Central memory CD8-positive, alpha-beta T cell (primary cell): ENCODE data around the gene TNRC6C.
"Not testable (repeated sequence)": the region's sequence is repeated elsewhere in the genome, so short reads cannot be mapped to it uniquely, and the experiment has no call there.

Experiments
- ATAC-seq: fragments of 150-1000 bp; cut with Tn5 transposase; replicated peaks from 2 replicates; pipeline ENCODE4 v1.10.0; 2022; ENCODE audit warnings: mild to moderate bottlenecking, moderate FRiP score, moderate number of reproducible peaks; ENCODE audit not compliant: poor library complexity, severe bottlenecking; ENCODE audit errors: extremely low read depth
- DNase-seq, 2 donors: peaks; one replicate each; pipeline ENCODE4 v3.0.0; 2021; ENCODE audit warnings: low spot score in 2 of 2
- H3K27ac Mint-ChIP-seq: one replicate; pipeline ENCODE4 v1.8.0; 2022; ENCODE audit warnings: low read depth, mild to moderate bottlenecking, moderate library complexity, mixed read lengths
- H3K27me3 Mint-ChIP-seq: one replicate; pipeline ENCODE4 v1.8.0; 2022; ENCODE audit warnings: mixed read lengths
- H3K36me3 Mint-ChIP-seq: one replicate; pipeline ENCODE4 v1.8.0; 2022; ENCODE audit warnings: mild to moderate bottlenecking, moderate library complexity, mixed read lengths; ENCODE audit not compliant: insufficient read depth
- H3K4me1 Mint-ChIP-seq: one replicate; pipeline ENCODE4 v1.8.0; 2022; ENCODE audit warnings: mixed read lengths
- H3K4me3 Mint-ChIP-seq: one replicate; pipeline ENCODE4 v1.8.0; 2022; ENCODE audit warnings: mild to moderate bottlenecking, moderate library complexity, mixed read lengths
- H3K9me3 Mint-ChIP-seq: one replicate; pipeline ENCODE4 v1.8.0; 2022; ENCODE audit warnings: mixed read lengths

The TNRC6C gene

DNA sequence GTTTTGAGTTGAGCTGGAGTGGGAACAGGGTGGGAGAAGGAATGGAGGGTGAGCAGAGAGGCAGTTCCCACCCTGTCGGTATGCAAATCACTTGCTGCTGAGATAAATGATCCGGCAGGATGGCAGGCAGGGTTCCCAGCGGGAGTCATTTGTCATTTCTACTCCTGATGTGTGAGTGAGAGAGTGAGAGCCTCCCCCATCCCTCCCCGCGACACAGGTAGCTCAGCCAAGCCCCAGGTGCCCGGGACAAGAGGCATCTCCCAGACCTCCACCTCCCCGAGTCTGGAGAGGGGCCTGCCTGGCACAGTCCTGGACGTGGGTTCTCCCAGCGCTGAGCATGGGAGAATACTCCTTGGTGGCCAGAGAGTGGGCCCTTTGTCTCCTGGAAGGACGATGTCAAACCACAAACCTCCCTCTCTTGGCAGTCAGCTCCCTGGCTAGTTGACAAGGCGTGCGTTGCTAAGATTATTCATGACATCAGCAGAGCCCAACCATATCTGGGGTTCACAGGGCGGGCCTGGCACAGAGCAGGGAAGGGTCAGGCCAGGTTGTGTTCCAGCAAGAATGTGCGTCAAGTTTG, 33.7 kb upstream of the TNRC6C start:
- DNase-seq = no peak
- Mint-ChIP-seq H3K27ac (no peak overlapping the region), H3K9me3 (no peaks in the 10 kb centered on the region), H3K4me3 (no peak overlapping the region), H3K4me1 (peaks cover 21% of the 10 kb centered on the region), H3K36me3 (no peaks in the 10 kb centered on the region), H3K27me3 (peaks cover under 1% of the 10 kb centered on the region)
- no peak for ATAC-seq

DNA sequence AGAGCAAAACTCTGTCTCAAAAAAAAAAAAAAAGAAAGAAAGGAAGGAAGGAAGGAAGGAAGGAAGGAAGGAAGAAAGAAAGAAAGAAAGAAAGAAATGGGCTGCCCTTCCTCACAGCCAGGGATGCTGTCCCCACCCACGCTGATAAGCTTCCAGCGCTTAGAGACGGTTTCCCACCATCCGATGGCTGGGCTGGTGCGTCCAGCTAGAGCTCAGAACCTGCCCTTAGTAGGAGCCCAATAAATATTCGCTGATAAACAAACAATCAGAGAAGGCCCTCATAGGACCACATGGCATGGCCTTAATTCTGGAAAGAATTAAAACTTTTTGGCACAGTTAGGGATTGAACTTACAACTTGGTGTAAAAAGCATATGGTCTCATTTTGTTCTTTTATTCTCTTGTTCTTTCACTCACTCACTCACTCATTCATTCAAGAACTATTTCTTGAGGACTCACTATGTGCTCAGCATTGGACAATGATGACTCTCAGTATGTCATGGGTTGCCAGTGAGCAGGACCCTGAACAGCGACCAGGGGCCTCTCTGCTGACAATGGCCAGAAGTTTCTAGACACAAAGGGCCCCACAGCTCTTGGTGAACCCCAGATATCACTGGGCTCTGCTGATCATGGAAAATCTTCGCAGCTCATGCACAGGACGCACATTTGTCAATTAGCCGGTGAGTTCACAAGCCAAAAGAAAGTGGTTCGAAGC, 32.5 kb upstream of the TNRC6C start:
- H3K4me1 Mint-ChIP-seq = peaks cover 21% of the 10 kb centered on the region
- ATAC-seq = no peak
- no peak overlapping the region for H3K4me3 Mint-ChIP-seq
- H3K27me3 Mint-ChIP-seq = no peaks in the 10 kb centered on the region
- no peaks in the 10 kb centered on the region for H3K9me3 Mint-ChIP-seq
- DNase-seq = no peak
- no peaks in the 10 kb centered on the region for H3K36me3 Mint-ChIP-seq
- no peak overlapping the region for H3K27ac Mint-ChIP-seq

DNA sequence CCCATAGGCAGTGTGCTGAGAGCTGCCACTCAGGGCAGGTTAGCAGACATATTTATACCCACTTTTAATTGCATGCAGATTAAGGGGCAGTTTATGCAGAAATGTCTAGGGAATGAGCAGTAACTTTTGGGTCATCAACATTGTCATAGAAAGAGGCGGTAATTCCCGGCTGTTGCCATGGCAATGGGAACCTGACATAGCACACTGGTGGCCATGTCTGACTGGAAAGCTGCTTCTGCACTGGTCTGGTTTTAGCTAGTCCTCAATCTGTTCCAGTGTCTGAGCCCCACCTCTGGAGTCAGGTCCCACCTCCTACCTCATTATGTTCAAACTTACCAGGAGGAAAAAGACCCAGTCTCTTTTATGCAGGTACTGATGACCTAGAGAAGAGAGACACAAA, 31.5 kb upstream of the TNRC6C start:
- H3K4me1 Mint-ChIP-seq = peaks cover 21% of the 10 kb centered on the region
- no peaks in the 10 kb centered on the region for H3K27me3 Mint-ChIP-seq
- no peaks in the 10 kb centered on the region for H3K9me3 Mint-ChIP-seq
- no peak overlapping the region for H3K4me3 Mint-ChIP-seq
- H3K27ac Mint-ChIP-seq = peak overlapping the region; percentile 10
- no peaks in the 10 kb centered on the region for H3K36me3 Mint-ChIP-seq
- DNase-seq = no peak
- no peak for ATAC-seq

DNA sequence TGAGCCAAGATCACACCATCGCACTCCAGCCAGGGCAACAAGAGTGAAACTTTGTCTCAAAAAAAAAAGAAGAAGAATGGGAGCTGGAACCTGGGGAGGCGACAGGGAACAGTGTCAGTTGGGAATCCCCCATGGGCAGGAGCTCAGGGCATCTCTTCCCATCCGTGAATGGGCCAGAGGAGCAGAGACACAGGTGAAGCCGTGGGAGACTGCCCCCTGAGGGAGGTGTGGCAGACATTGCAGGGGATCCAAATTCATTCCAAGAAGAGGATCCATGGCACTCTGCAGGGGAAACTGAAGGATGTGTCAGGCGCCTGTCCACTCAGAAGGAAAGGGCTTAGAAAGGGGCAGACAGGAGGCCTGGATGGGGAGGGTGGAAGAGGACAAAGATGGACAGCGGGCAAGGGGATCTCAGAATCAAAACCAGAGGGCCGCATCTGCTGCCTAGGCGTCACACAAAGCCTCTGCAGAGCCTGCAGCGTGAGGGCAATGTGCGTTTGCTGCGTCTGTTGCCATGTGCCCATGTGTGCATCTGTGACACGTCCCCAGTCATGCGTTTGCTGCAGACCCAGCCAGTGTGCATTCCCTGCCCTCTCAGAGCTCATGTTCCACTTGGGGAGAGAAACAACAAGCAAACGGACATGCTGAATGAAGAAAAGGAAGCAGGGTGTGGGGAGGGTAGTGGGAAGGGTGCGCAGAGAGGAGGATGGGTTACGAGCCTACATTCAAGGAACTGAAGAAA, 30.6 kb upstream of the TNRC6C start:
- H3K4me1 Mint-ChIP-seq = peaks cover 21% of the 10 kb centered on the region
- H3K27ac Mint-ChIP-seq = peak overlapping the region; percentile 76
- DNase-seq (no peak), ATAC-seq (no peak)
- no peaks in the 10 kb centered on the region for H3K9me3 Mint-ChIP-seq
- no peak overlapping the region for H3K4me3 Mint-ChIP-seq
- H3K27me3 Mint-ChIP-seq = peaks cover 2% of the 10 kb centered on the region
- no peaks in the 10 kb centered on the region for H3K36me3 Mint-ChIP-seq

DNA sequence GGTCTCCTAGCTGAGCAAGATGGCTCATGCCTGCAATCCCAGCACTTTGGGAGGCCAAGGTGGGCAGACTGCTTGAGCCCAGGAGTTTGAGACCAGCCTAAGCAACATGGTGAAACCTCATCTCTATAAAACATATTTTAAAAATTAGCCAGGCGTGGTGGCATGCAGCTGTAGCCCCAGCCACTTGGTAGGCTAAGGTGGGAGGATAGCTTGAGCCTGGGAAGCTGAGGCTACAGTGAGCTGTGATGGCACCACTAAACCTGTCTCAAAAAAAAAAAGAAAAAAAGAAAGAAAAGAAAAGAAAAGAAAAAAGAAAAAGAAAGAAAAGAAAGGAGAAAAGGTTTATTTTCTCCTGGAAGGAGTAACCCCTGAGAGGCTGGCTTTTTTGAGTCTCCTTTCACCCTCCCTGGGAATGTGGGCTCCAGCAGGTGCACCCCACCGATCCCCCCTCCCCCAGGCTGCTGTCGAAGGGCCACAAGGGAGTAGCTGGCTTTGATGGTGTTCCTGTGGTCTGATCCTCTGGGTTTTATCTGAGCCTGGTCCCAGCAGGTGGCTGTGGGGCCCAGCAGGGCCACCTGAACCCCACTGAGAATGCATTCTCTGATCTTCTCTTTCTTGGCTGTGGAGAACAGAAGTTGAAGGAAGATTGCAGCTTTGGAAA, 29.9 kb upstream of the TNRC6C start:
- no peak for DNase-seq
- Mint-ChIP-seq H3K27me3 (peaks cover 9% of the 10 kb centered on the region), H3K27ac (peak overlapping the region; percentile 76), H3K36me3 (no peaks in the 10 kb centered on the region), H3K4me3 (no peak overlapping the region), H3K9me3 (no peaks in the 10 kb centered on the region), H3K4me1 (peaks cover 23% of the 10 kb centered on the region)
- no peak for ATAC-seq

DNA sequence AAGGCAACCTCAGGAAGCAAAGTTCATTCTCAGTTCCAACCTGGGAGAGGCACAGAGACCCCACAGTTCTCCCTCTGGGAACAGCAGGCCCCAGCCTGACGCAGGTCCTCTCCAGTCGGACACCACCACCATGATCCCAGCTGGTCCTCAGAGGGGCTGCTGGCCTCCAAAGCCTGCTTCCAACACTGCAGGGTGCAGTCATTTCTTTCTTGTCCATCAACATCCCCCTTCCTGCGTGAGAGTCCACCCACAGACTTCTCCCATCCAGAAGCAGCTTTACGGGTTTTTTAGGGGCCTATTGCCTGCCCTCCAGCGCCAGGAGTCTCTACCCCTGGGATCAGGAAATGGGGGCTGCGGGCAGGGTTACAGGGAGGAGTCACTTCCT, 29.3 kb upstream of the TNRC6C start:
- Mint-ChIP-seq H3K4me1 (peaks cover 27% of the 10 kb centered on the region), H3K36me3 (no peaks in the 10 kb centered on the region), H3K27me3 (peaks cover 15% of the 10 kb centered on the region), H3K9me3 (no peaks in the 10 kb centered on the region), H3K4me3 (no peak overlapping the region), H3K27ac (no peak overlapping the region)
- no peak for ATAC-seq
- DNase-seq = no peak

DNA sequence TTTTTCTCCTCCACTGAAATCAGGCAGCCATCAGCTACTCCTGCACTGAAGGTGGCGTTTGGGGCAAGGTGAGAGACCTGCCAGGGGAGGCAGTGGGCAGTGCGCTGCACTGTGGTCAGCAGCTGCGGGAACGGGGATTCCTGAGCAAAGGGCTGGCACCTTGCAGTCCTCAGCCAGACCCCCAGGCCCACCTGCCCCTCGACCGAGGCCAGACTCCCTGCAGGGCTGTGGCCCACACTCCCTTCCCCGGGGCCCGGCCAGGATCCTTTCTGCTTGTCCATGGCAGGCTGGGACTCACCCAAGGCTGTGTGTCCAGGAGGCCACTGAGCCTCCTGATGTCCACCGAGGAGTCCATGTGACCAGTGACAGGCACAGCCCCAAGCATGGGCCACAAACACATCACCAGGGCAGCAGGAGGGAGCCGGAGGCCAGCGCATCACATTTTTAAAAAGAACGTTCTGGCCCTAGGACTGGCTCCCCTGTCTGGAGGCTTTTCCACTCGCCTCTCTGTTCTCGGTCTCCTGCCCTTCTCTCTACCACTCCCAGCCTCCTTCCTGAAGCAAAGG, 28.5 kb upstream of the TNRC6C start:
- H3K27me3 Mint-ChIP-seq = peaks cover 15% of the 10 kb centered on the region
- no peak overlapping the region for H3K4me3 Mint-ChIP-seq
- H3K27ac Mint-ChIP-seq = no peak overlapping the region
- peaks cover 27% of the 10 kb centered on the region for H3K4me1 Mint-ChIP-seq
- no peaks in the 10 kb centered on the region for H3K36me3 Mint-ChIP-seq
- ATAC-seq (no peak), DNase-seq (no peak)
- no peaks in the 10 kb centered on the region for H3K9me3 Mint-ChIP-seq

DNA sequence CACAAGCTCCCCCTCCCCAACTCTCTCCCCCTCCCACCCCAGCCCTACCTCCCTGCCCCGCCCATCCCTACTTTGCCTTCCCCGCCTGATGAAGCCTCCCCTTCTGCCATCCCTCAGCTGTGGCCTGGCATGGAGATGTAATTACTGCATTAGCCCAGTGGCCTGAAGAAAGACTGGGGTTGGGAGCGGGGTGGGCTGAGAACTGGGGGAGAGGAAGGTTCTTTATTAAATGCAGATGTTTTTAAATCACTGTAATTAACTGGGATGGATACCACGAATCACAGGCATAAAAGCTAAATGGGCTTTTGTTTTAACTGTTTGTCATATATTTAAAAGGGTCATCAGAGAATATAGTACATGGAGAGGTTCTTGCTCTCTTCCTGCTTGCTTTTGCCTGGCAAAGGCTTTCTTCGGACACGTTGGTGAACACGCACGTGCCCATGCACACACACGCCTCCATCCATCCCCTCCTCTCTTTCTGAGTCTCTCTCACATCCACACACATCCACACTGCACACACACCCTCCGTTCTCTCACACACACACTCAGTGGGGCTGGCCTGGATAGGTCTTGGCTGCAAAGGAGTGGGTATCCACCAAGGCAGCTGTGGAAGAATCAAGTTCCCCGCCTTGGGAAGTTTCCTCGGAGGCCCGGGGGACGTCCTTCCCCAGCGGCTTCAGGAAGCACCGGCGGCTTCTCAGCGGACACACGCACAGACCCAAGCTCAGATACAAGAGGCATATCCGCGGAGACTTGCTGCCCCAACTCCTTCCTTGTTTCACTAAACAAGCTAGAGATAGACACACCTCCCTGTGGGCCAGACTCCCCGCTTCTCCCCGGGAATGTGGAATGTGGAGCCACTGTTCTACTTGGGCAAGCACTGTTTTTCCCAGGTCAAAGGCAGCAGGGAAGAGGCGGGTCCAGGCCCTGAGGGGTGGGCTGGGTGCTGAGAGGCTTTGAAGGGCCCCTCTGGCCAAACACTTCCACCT, 27.4 kb upstream of the TNRC6C start:
- Mint-ChIP-seq H3K4me3 (no peak overlapping the region), H3K4me1 (peaks cover 27% of the 10 kb centered on the region), H3K27me3 (peaks cover 15% of the 10 kb centered on the region), H3K27ac (no peak overlapping the region), H3K9me3 (no peaks in the 10 kb centered on the region), H3K36me3 (no peaks in the 10 kb centered on the region)
- DNase-seq (no peak), ATAC-seq (no peak)

DNA sequence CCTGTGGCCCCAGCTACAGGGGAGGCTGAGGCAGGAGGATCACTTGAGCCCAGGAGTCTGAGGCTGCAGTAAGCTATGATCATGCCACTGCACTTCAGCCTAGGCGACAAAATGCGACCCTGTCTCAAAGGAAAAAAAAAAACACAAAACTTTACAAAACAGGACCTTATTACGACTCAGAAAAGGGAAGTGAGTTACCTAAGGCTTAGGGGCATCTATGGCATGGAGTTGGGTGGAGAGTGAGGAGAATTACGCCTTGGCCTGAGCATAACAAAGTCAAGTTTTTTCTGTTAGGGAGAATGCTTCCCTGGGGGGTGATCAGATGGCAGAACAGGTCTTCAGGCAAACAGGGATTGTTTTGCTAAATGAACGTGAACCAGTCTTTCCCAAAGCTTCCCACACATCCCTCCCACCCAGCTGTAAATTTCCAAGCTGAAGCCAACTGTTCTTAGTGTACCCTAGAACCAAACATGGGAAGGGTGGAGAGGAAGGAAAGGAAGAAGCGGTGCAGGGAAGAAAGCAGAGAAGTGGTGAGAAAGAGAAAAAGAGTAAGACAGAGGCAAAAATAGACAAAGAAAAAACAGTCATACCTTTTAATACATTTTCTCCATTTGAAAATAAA, 24.6 kb upstream of the TNRC6C start:
- no peaks in the 10 kb centered on the region for H3K9me3 Mint-ChIP-seq
- H3K4me1 Mint-ChIP-seq = peaks cover 15% of the 10 kb centered on the region
- H3K36me3 Mint-ChIP-seq = no peaks in the 10 kb centered on the region
- no peak for ATAC-seq
- no peak for DNase-seq
- H3K27ac Mint-ChIP-seq = peak overlapping the region; percentile 48
- H3K4me3 Mint-ChIP-seq = no peak overlapping the region
- H3K27me3 Mint-ChIP-seq = peaks cover 25% of the 10 kb centered on the region

DNA sequence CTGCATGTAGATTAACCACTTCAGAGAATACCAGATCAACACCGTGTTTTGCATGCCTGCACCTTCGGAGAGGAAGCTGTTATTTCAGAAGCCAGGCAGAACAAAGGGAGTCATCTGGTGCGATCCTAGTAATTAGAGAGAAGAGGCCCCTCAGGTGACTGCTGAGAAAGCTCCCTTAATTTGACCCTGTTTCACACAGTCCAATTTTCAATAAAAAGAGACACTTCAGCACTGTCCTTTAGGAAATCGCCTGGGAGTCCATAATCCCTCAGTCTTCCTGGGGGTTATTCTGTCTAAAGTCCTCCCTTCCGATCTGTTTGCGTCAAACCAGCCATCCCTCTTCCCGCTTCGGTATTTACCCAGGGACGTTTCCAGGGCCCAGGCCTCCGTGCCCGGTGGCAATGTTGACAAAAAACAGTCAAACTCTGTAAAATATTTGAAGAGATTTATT, 23.4 kb upstream of the TNRC6C start:
- Mint-ChIP-seq H3K36me3 (no peaks in the 10 kb centered on the region), H3K27me3 (peaks cover 25% of the 10 kb centered on the region), H3K9me3 (no peaks in the 10 kb centered on the region), H3K27ac (no peak overlapping the region), H3K4me1 (peaks cover 6% of the 10 kb centered on the region), H3K4me3 (no peak overlapping the region)
- no peak for DNase-seq
- ATAC-seq = no peak

DNA sequence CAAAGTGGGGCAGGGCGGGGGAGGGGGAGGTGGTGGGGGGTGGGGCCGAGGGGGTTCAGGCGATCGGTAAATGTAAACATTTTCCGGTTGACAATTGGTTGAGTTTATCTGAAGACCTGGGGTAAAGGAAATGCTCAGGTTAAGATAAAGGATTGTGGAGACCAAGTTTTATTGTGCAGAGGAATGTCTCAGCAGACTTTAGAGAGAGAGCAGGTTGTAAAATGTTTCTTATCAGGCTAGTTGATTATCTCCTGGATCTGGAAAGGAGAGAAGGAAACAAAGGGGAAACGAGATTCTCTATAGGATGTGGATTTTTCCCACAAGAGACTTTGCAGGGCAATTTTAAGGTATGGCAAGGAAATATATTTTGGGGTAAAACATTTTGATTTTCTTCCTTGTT, 22.8 kb upstream of the TNRC6C start:
- not testable (repeated sequence) for H3K4me3 Mint-ChIP-seq, DNase-seq, H3K27ac Mint-ChIP-seq, H3K36me3 Mint-ChIP-seq, H3K4me1 Mint-ChIP-seq, H3K9me3 Mint-ChIP-seq, ATAC-seq
- H3K27me3 Mint-ChIP-seq = peaks cover 25% of the 10 kb centered on the region
